HCT116 (cell line): ENCODE data around the gene SEBOX. TPM values are rescaled to one million over a fixed set of nuclear protein-coding genes. Genes with fewer than 3 reads are reported as not detected.

Experiments used
- ATAC-seq: fragments of 200-7000 bp; cut with Tn5 transposase; 2 replicates; pipeline ENCODE4 v1.9.1; 2020; ENCODE audit warnings: mild to moderate bottlenecking, moderate library complexity
- BruUV-seq: library from RNA; stranded (reverse); fragments of 400-500 nt; replicated peaks from 2 replicates; lab custom pipeline; 2021; lab: Mats Ljungman, UMichigan
- CTCF ChIA-PET: fragments of 300-600 bp; sonication (Branson Sonifier 250); formaldehyde crosslinking; loops from one replicate; lab custom pipeline; 2021; ENCODE audit warnings: antibody characterized with exemption; lab: Charles Lee
- POLR2A ChIA-PET: fragments of 300-600, 350-600 bp; sonication (Branson Sonifier 250); formaldehyde crosslinking; loops from one replicate; lab custom pipeline; 2021; ENCODE audit warnings: antibody characterized with exemption; lab: Charles Lee
- RAD21 ChIA-PET, 2 experiments: fragments of 300-600 bp; sonication (Branson Sonifier 250); formaldehyde crosslinking; loops; one replicate each; lab custom pipeline; 2023; ENCODE audit warnings: low total read pairs in 2 of 2; ENCODE audit not compliant: uncharacterized antibody in 2 of 2, unreplicated experiment in 2 of 2, low non-redundant PET in 1 of 2; lab: Charles Lee
- DNase-seq: peaks from one replicate; pipeline ENCODE4 v3.0.0-alpha.2; 2010; ENCODE audit warnings: low read depth, low spot score
- H2AFZ ChIP-seq: fragments of 200-600 bp; shearing (Covaris generic), sonication (generic); 2 replicates; pipeline ENCODE4 v1.6.1; 2017; ENCODE audit warnings: low read depth, mixed run types, mixed read lengths, antibody characterized with exemption, low read length; ENCODE audit not compliant: poor library complexity, severe bottlenecking
- H3K27ac ChIP-seq: 2 replicates; pipeline ENCODE4 v1.5.1; 2012; ENCODE audit warnings: low read depth, low read length
- H3K27me3 ChIP-seq: fragments of 200-600 bp; sonication (generic); 2 replicates; pipeline ENCODE4 v1.6.1; 2016; ENCODE audit warnings: mixed run types, low read length, mixed read lengths; ENCODE audit not compliant: insufficient read depth
- H3K36me3 ChIP-seq, 2 experiments: fragments of 200-500 bp in 1 of 2; fragments of 200-600 bp in 1 of 2; sonication (Bioruptor generic) in 1 of 2; sonication (generic) in 1 of 2; 2 replicates each; pipeline versions ENCODE4 v1.5.1 to v1.6.1; 2014 to 2016; ENCODE audit warnings: low read length in 2 of 2, inconsistent platforms in 1 of 2, mixed read lengths in 1 of 2, mixed run types in 1 of 2; ENCODE audit not compliant: insufficient read depth in 2 of 2, control insufficient read depth in 1 of 2
- H3K4me1 ChIP-seq, 2 experiments: fragments of 200-600 bp in 1 of 2; sonication (generic) in 1 of 2; 2 replicates each; pipeline versions ENCODE4 v1.5.1 to v1.6.1; 2012 to 2017; ENCODE audit warnings: low read length in 2 of 2, inconsistent platforms in 1 of 2, mild to moderate bottlenecking in 1 of 2, mixed read lengths in 1 of 2, mixed run types in 1 of 2, moderate library complexity in 1 of 2; ENCODE audit not compliant: insufficient read depth in 2 of 2, control insufficient read depth in 1 of 2
- H3K4me2 ChIP-seq: fragments of 200-600 bp; sonication (generic); 2 replicates; pipeline ENCODE4 v1.6.1; 2017; ENCODE audit warnings: mixed run types, low read length, mixed read lengths
- H3K4me3 ChIP-seq, 2 experiments: fragments of 200-600 bp in 1 of 2; sonication (generic) in 1 of 2; replicated peaks in 1 of 2; 2 replicates each; pipeline ENCODE4 v1.5.1; 2011 to 2016; ENCODE audit warnings: low read length in 2 of 2, control low read depth in 1 of 2, low read depth in 1 of 2, mild to moderate bottlenecking in 1 of 2, mixed read lengths in 1 of 2, mixed run types in 1 of 2
- H3K79me2 ChIP-seq: fragments of 200-600 bp; sonication (generic); 2 replicates; pipeline ENCODE4 v1.6.1; 2017; ENCODE audit warnings: mild to moderate bottlenecking, mixed run types, low read length, moderate library complexity, mixed read lengths; ENCODE audit not compliant: insufficient read depth
- H3K9ac ChIP-seq: fragments of 200-600 bp; sonication (generic); 2 replicates; pipeline ENCODE4 v1.6.1; 2016; ENCODE audit warnings: low read length, mixed read lengths
- H3K9me2 ChIP-seq: fragments of 200-600 bp; sonication (generic), shearing (Covaris generic); 2 replicates; pipeline ENCODE4 v1.6.1; 2017; ENCODE audit warnings: mixed run types, mild to moderate bottlenecking, moderate library complexity; ENCODE audit not compliant: insufficient read depth
- H3K9me3 ChIP-seq, 2 experiments: fragments of 200-500 bp in 1 of 2; fragments of 200-600 bp in 1 of 2; sonication (Bioruptor generic) in 1 of 2; sonication (generic) in 1 of 2; 2 replicates each; pipeline ENCODE4 v1.6.1; 2014 to 2017; ENCODE audit warnings: low read length in 2 of 2, mixed read lengths in 2 of 2, inconsistent platforms in 1 of 2, low read depth in 1 of 2, mild to moderate bottlenecking in 1 of 2, mixed run types in 1 of 2, moderate library complexity in 1 of 2; ENCODE audit not compliant: control insufficient read depth in 1 of 2, insufficient read depth in 1 of 2
- H4K20me1 ChIP-seq: fragments of 200-600 bp; sonication (generic), shearing (Covaris generic); 2 replicates; pipeline ENCODE4 v1.6.1; 2017; ENCODE audit warnings: mixed run types, mild to moderate bottlenecking, moderate library complexity; ENCODE audit not compliant: insufficient read depth
- ATF3 ChIP-seq: IDR thresholded peaks from 2 replicates; pipeline ENCODE4 v1.6.1; 2012
- CBX3 ChIP-seq: IDR thresholded peaks from 2 replicates; pipeline ENCODE4 v1.6.1; 2012; ENCODE audit warnings: low read depth
- EGR1 ChIP-seq: IDR thresholded peaks from 2 replicates; pipeline ENCODE4 v1.6.1; 2012; ENCODE audit warnings: low read depth
- EZH2 ChIP-seq: fragments of 200-600 bp; sonication (generic); IDR thresholded peaks from 2 replicates; pipeline ENCODE4 v1.6.1; 2017; ENCODE audit warnings: antibody characterized with exemption, mixed run types
- FOSL1 ChIP-seq: IDR thresholded peaks from 2 replicates; pipeline ENCODE4 v1.6.1; 2012; ENCODE audit warnings: low read depth
- JUND ChIP-seq: IDR thresholded peaks from 2 replicates; pipeline ENCODE4 v1.6.1; 2012
- MAX ChIP-seq: IDR thresholded peaks from 2 replicates; pipeline ENCODE4 v1.6.1; 2012
- POLR2AphosphoS5 ChIP-seq: IDR thresholded peaks from 2 replicates; pipeline ENCODE4 v1.6.1; 2011; ENCODE audit warnings: mild to moderate bottlenecking, low read depth, low read length, moderate library complexity
- SIN3A ChIP-seq: IDR thresholded peaks from 2 replicates; pipeline ENCODE4 v1.6.1; 2012; ENCODE audit warnings: low read depth
- TCF7L2 ChIP-seq: IDR thresholded peaks from 2 replicates; pipeline ENCODE4 v1.7.0; 2011; ENCODE audit warnings: borderline replicate concordance, inconsistent platforms; ENCODE audit not compliant: insufficient read depth, insufficient read length; ENCODE audit errors: extremely low read depth
- YY1 ChIP-seq: IDR thresholded peaks from 2 replicates; pipeline ENCODE4 v1.6.1; 2011; ENCODE audit warnings: low read length, low read depth, moderate library complexity, mild to moderate bottlenecking; ENCODE audit not compliant: insufficient replicate concordance; ENCODE audit errors: extremely low read depth
- ZBTB33 ChIP-seq: IDR thresholded peaks from 2 replicates; pipeline ENCODE4 v1.6.1; 2011; ENCODE audit warnings: mild to moderate bottlenecking, low read length, moderate library complexity; ENCODE audit not compliant: insufficient replicate concordance; ENCODE audit errors: extremely low read depth
- ZNF274 ChIP-seq: fragments of 200-500 bp; sonication (Bioruptor generic); IDR thresholded peaks from 2 replicates; pipeline ENCODE4 v1.6.1; 2014; ENCODE audit warnings: mild to moderate bottlenecking, low read depth, low read length, inconsistent platforms
- intact Hi-C: fragments of 100-400 bp; cut with micrococcal nuclease; formaldehyde crosslinking; loops from 2 replicates; pipeline ENCODE4 v1.10.0; 2022
- total RNA-seq: library from RNA; stranded (reverse); gene quantifications from one replicate; pipeline ENCODE4 v1.2.1, GENCODE V29; 2021; ENCODE audit not compliant: unreplicated experiment

SEBOX gene
- total RNA-seq, 1 experiment from 2014 or later: not detected

GRCh38 chr17:28372945-28373274 lies 7.9 kb upstream of the SEBOX start:
- H3K27ac ChIP-seq: no peak overlapping the region
- H3K79me2 ChIP-seq: no peaks in the 10 kb centered on the region
- no peak for DNase-seq
- no peak overlapping the region for H3K9ac ChIP-seq
- no peaks in the 10 kb centered on the region for H3K27me3 ChIP-seq
- RAD21 ChIA-PET: no interaction called here
- no peak for TF ChIP-seq SIN3A
- no peak for TF ChIP-seq CBX3
- no peak for TF ChIP-seq TCF7L2
- no peak for TF ChIP-seq MAX
- no peak for TF ChIP-seq ZBTB33
- TF ChIP-seq ZNF274: no peak
- no peak for TF ChIP-seq EGR1
- TF ChIP-seq ATF3: no peak
- TF ChIP-seq JUND: no peak
- TF ChIP-seq POLR2AphosphoS5: no peak
- TF ChIP-seq FOSL1: no peak
- TF ChIP-seq EZH2: no peak
- no peak for TF ChIP-seq YY1
- TF ChIP-seq, all 23 proteins: peak for 0
- Histone ChIP-seq H3K4me3 (no peak overlapping the region), H3K9me2 (no peaks in the 10 kb centered on the region), H3K4me2 (no peak overlapping the region), H2AFZ (no peak overlapping the region), H4K20me1 (no peaks in the 10 kb centered on the region), H3K9me3 (no peaks in the 10 kb centered on the region), H3K36me3 (no peaks in the 10 kb centered on the region), H3K4me1 (peaks cover 11 to 20% of the 10 kb centered on the region in 2 experiments; a peak in 3 of 4 replicates)
- ChIA-PET POLR2A (no interaction called here), CTCF (no interaction called here)
- no peak for ATAC-seq
- BruUV-seq: no TSS peak
- intact Hi-C loops: loop anchor here (10.0 kb wide), 2 partner anchors 58 to 72 kb away; partner anchors contain the start of gene TMEM97
